Smooth muscle cell (in vitro differentiated cells): ENCODE results near the gene MYH13. TPM values are rescaled to one million over a fixed set of nuclear protein-coding genes. Genes with fewer than 3 reads are reported as not detected.

Source experiments
- DNase-seq: peaks from one replicate; lab custom pipeline; 2025; ENCODE audit not compliant: unreplicated experiment; lab: John Stamatoyannopoulos, UW
- H2AFZ ChIP-seq: fragments of 200-600 bp; sonication (generic); 2 replicates; pipeline ENCODE4 v1.6.0; 2016; ENCODE audit warnings: antibody characterized with exemption, low read depth, mild to moderate bottlenecking
- H3F3A ChIP-seq: fragments of 200-600 bp; sonication (generic); 2 replicates; pipeline ENCODE4 v1.6.0; 2017; ENCODE audit warnings: antibody characterized with exemption, low read depth
- H3K27ac ChIP-seq: fragments of 200-600 bp; sonication (generic); 2 replicates; pipeline ENCODE4 v1.5.1; 2016; ENCODE audit warnings: low read depth, mild to moderate bottlenecking
- H3K27me3 ChIP-seq: fragments of 200-600 bp; sonication (generic); 2 replicates; pipeline ENCODE4 v1.6.1; 2016; ENCODE audit warnings: low read depth, mild to moderate bottlenecking
- H3K36me3 ChIP-seq: fragments of 200-600 bp; sonication (generic); 2 replicates; pipeline ENCODE4 v1.5.1; 2016; ENCODE audit warnings: low read depth
- H3K4me1 ChIP-seq: fragments of 200-600 bp; sonication (generic); 2 replicates; pipeline ENCODE4 v1.5.1; 2016; ENCODE audit warnings: low read depth
- H3K4me2 ChIP-seq: fragments of 200-600 bp; sonication (generic); 2 replicates; pipeline ENCODE4 v1.6.0; 2016; ENCODE audit warnings: mild to moderate bottlenecking
- H3K4me3 ChIP-seq: fragments of 200-600 bp; sonication (generic); 2 replicates; pipeline ENCODE4 v1.5.1; 2016; ENCODE audit warnings: mild to moderate bottlenecking
- H3K79me2 ChIP-seq: fragments of 200-600 bp; sonication (generic); 2 replicates; pipeline ENCODE4 v1.6.0; 2016; ENCODE audit warnings: low read depth, mild to moderate bottlenecking
- H3K9ac ChIP-seq: fragments of 200-600 bp; sonication (generic); 2 replicates; pipeline ENCODE4 v1.6.0; 2016; ENCODE audit warnings: low read depth
- H3K9me3 ChIP-seq: fragments of 200-600 bp; sonication (generic); replicated peaks from 2 replicates; pipeline ENCODE4 v1.5.1; 2016; ENCODE audit warnings: low read depth
- H4K20me1 ChIP-seq: fragments of 200-600 bp; sonication (generic); 2 replicates; pipeline ENCODE4 v1.6.0; 2016; ENCODE audit warnings: low read depth
- WGBS: methylation state at CpG from one replicate; pipeline ENCODE4 v1.1.7; 2016; ENCODE audit warnings: low lambda C conversion rate; 5-methylcytosine and 5-hydroxymethylcytosine counted together
- polyA plus RNA-seq: library from polyadenylated mRNA; unstranded; fragments of >200 nt; fragmentation: Nextera tagmentation; extraction: Ambion mirVana; gene quantifications from 2 replicates; pipeline ENCODE4 v1.2.1, GENCODE V29; 2016
- total RNA-seq: library from RNA; depleted of rRNA; stranded (reverse); fragments of >200 nt; gene quantifications from 2 replicates; pipeline ENCODE4 v1.2.3, GENCODE V29; 2014
- TF ChIP-seq, protein P1 (sequence below): fragments of 200-600 bp; sonication (generic); IDR thresholded peaks from 2 replicates; pipeline ENCODE4 v1.5.1; 2017; ENCODE audit warnings: borderline replicate concordance, mild to moderate bottlenecking, antibody characterized with exemption; ENCODE audit not compliant: insufficient read depth, poor library complexity, severe bottlenecking

MYH13 gene
- total and polyA plus RNA-seq, 2 experiments from 2014 or later, result 0.09 TPM; not detected in 1

DNA sequence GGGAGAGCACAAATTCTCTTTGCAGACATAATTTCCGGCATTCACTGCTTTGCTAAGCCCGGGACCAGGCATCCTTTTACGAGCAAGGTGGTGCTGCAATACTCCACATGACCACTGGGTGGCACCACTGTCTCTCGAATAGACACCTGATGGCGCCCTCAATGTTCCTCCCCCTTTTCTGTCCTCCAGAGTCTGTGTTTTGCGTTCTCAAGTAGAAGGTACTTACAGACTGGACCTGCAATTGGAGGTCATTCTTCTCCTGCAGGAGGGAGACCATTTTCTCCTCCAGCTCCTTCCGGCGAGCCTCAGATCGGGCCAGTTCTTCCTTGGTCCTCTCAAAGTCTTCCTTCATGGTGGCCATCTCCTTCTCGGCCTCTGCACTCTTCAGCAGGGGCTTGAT, 45.2 kb downstream of the MYH13 start:
- no peak overlapping the region for H3K27ac ChIP-seq
- 36% methylated on average over 10 of the region's 10 CpGs for WGBS

DNA sequence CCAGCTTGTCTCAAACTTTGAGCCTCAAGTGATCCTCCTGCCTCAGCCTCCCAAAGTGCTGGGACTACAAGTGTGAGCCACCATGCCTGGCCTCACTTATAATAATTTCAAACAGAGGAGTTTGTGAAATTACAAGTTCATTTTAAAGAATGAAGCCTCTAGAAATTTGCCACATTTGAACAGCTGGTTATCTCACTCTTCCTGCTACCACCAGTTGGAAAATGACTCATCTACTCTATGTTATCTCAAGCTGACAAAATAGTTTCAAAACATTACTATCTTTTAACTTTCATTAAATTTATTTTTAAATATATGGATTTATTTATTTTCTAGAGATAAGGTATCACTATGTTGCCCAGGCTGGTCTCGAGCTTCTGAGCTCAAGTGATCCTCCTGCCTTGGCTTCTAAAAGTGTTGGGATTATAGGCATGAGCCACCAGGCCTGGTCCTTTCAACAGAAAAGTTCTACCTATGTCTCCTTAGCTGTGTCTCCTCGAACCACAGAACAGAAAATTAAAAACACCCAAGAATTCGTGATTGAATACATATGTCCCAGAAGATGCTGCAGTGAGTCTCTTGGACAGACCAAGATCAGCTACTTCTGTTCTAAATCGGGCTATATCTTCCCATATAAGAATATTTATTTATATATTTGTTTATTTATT, 47.6 kb downstream of the MYH13 start:
- no peaks in the 10 kb centered on the region for H3F3A ChIP-seq
- H2AFZ ChIP-seq, result no peak overlapping the region
- no peak overlapping the region for H3K9ac ChIP-seq
- no peaks in the 10 kb centered on the region for H3K36me3 ChIP-seq
- no peak overlapping the region for H3K4me2 ChIP-seq
- TF ChIP-seq, protein P1, sequence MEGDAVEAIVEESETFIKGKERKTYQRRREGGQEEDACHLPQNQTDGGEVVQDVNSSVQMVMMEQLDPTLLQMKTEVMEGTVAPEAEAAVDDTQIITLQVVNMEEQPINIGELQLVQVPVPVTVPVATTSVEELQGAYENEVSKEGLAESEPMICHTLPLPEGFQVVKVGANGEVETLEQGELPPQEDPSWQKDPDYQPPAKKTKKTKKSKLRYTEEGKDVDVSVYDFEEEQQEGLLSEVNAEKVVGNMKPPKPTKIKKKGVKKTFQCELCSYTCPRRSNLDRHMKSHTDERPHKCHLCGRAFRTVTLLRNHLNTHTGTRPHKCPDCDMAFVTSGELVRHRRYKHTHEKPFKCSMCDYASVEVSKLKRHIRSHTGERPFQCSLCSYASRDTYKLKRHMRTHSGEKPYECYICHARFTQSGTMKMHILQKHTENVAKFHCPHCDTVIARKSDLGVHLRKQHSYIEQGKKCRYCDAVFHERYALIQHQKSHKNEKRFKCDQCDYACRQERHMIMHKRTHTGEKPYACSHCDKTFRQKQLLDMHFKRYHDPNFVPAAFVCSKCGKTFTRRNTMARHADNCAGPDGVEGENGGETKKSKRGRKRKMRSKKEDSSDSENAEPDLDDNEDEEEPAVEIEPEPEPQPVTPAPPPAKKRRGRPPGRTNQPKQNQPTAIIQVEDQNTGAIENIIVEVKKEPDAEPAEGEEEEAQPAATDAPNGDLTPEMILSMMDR, result no peak
- H3K9me3 ChIP-seq, result no peaks in the 10 kb centered on the region
- no peaks in the 10 kb centered on the region for H4K20me1 ChIP-seq
- H3K4me1 ChIP-seq, result no peaks in the 10 kb centered on the region
- no peaks in the 10 kb centered on the region for H3K27me3 ChIP-seq
- no peak overlapping the region for H3K4me3 ChIP-seq
- H3K27ac ChIP-seq, result peak overlapping the region; percentile 53
- no peak for DNase-seq
- WGBS, result 42% methylated on average over 4 of the region's 4 CpGs
- no peaks in the 10 kb centered on the region for H3K79me2 ChIP-seq

More for the DNA sequence above, 45.2 kb downstream of the MYH13 start:
- H3K9me3 ChIP-seq, result no peaks in the 10 kb centered on the region
- H3K9ac ChIP-seq, result no peak overlapping the region
- no peaks in the 10 kb centered on the region for H3K4me1 ChIP-seq
- H3K4me3 ChIP-seq, result no peak overlapping the region
- no peak overlapping the region for H2AFZ ChIP-seq
- H3K4me2 ChIP-seq, result no peak overlapping the region
- no peaks in the 10 kb centered on the region for H4K20me1 ChIP-seq
- H3K79me2 ChIP-seq, result no peaks in the 10 kb centered on the region
- H3K36me3 ChIP-seq, result no peaks in the 10 kb centered on the region
- no peaks in the 10 kb centered on the region for H3F3A ChIP-seq
- H3K27me3 ChIP-seq, result no peaks in the 10 kb centered on the region
- DNase-seq, result peak; percentile 60
- TF ChIP-seq, protein P1, result peak; percentile 95

GRCh38 chr17:10323812-10324610, 48.8 kb downstream of the MYH13 start:
- TF ChIP-seq, protein P1, result no peak
- H3K4me2 ChIP-seq, result no peak overlapping the region
- H3K9ac ChIP-seq, result no peak overlapping the region
- no peaks in the 10 kb centered on the region for H3K79me2 ChIP-seq
- no peaks in the 10 kb centered on the region for H3K9me3 ChIP-seq
- H3K36me3 ChIP-seq, result no peaks in the 10 kb centered on the region
- H3K27me3 ChIP-seq, result no peaks in the 10 kb centered on the region
- H3K4me3 ChIP-seq, result no peak overlapping the region
- no peaks in the 10 kb centered on the region for H4K20me1 ChIP-seq
- H3K27ac ChIP-seq, result no peak overlapping the region
- WGBS, result 86% methylated on average over 11 of the region's 11 CpGs
- H2AFZ ChIP-seq, result no peak overlapping the region
- H3K4me1 ChIP-seq, result no peaks in the 10 kb centered on the region
- no peaks in the 10 kb centered on the region for H3F3A ChIP-seq
- DNase-seq, result no peak
